ENCODE measurements around the gene AGAP1. TPM values are rescaled to one million over a fixed set of nuclear protein-coding genes. Genes with fewer than 3 reads are reported as not detected.

AGAP1 gene
- total RNA-seq, 2 experiments from 2014 or later: 2.4 to 4.5 TPM

DNA sequence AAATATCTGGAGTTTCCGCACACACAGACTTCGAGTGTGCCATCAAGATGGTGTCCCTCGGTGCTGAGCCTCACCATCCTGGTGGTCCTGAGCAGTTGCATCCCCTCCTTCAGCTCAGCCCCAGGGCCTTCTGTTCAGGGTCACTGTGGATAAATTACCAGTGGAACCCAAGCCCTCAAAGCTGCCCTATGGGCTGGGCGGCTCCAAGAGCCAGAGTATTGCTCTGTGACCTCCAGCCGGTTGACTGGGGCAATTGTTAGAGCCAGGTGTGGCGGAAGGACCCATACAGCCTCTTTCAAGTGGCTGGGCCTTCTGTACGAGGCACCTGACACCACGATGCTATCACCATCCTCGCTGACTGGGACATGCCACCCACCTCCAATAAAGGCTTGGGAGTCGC lies 458.9 kb downstream of the AGAP1 start:
- ATAC-seq (ENCODE audit: low read depth): no peak
- POLR2A ChIA-PET: no interaction called here
- DNase-seq: no peak
- H3K27ac Mint-ChIP-seq: no peak overlapping the region
- H3K36me3 Mint-ChIP-seq: no peaks in the 10 kb centered on the region
- H3K27me3 Mint-ChIP-seq: peaks cover 23% of the 10 kb centered on the region
- no peaks in the 10 kb centered on the region for H3K9me3 Mint-ChIP-seq
- H3K4me3 Mint-ChIP-seq: no peak overlapping the region
- peaks cover 9% of the 10 kb centered on the region for H3K4me1 Mint-ChIP-seq

GRCh38 chr2:235954281-235954680 lies 460.4 kb downstream of the AGAP1 start:
- H3K4me1 Mint-ChIP-seq: peaks cover 9% of the 10 kb centered on the region
- no peak for ATAC-seq (ENCODE audit: low read depth)
- H3K9me3 Mint-ChIP-seq: no peaks in the 10 kb centered on the region
- no peak overlapping the region for H3K27ac Mint-ChIP-seq
- POLR2A ChIA-PET: no interaction called here
- H3K36me3 Mint-ChIP-seq: no peaks in the 10 kb centered on the region
- H3K27me3 Mint-ChIP-seq: peaks cover 19% of the 10 kb centered on the region
- no peak for DNase-seq
- no peak overlapping the region for H3K4me3 Mint-ChIP-seq

GRCh38 chr2:235954888-235955480 lies 461.1 kb downstream of the AGAP1 start:
- DNase-seq (no peak), ATAC-seq (ENCODE audit: low read depth) (no peak)
- POLR2A ChIA-PET: interaction anchor here (0.6 kb wide), 1 partner anchor 9 kb away, joined by 5 read pairs; no protein-coding TSS in a partner anchor
- no peaks in the 10 kb centered on the region for H3K9me3 Mint-ChIP-seq
- peaks cover 9% of the 10 kb centered on the region for H3K4me1 Mint-ChIP-seq
- H3K27ac Mint-ChIP-seq: no peak overlapping the region
- H3K36me3 Mint-ChIP-seq: no peaks in the 10 kb centered on the region
- H3K4me3 Mint-ChIP-seq: no peak overlapping the region
- H3K27me3 Mint-ChIP-seq: peaks cover 13% of the 10 kb centered on the region

DNA sequence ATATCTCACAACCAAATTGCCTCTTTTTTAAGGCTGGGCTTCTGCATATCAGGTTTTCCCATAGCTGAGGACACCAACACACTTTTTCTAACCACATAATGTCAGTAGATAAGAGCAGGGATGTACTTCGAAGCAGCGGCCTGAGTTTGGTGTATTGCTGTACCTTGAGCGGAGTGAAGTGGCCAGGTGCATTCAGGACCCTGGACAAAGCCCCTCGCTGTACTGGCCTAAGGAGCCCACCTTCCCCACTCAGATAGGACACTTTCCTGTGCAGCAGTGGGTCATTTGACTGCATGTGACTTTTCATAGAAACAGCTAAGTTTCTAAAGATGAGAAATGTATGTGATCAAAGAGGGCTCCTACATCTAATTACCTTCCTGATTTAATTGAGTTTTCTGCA lies 461.8 kb downstream of the AGAP1 start:
- POLR2A ChIA-PET: no interaction called here
- H3K27me3 Mint-ChIP-seq: peaks cover 10% of the 10 kb centered on the region

GRCh38 chr2:235956281-235956970 lies 462.6 kb downstream of the AGAP1 start:
- Mint-ChIP-seq H3K27ac (no peak overlapping the region), H3K27me3 (peaks cover 10% of the 10 kb centered on the region), H3K9me3 (no peaks in the 10 kb centered on the region), H3K4me3 (no peak overlapping the region), H3K36me3 (no peaks in the 10 kb centered on the region), H3K4me1 (peaks cover 7% of the 10 kb centered on the region)
- DNase-seq: no peak
- POLR2A ChIA-PET: no interaction called here
- ATAC-seq (ENCODE audit: low read depth): no peak

More for the DNA sequence above, 461.8 kb downstream of the AGAP1 start:
- H3K36me3 Mint-ChIP-seq: no peaks in the 10 kb centered on the region
- H3K9me3 Mint-ChIP-seq: no peaks in the 10 kb centered on the region
- no peak overlapping the region for H3K4me3 Mint-ChIP-seq
- no peak overlapping the region for H3K27ac Mint-ChIP-seq
- H3K4me1 Mint-ChIP-seq: peaks cover 9% of the 10 kb centered on the region
- no peak for DNase-seq
- ATAC-seq (ENCODE audit: low read depth): no peak

DNA sequence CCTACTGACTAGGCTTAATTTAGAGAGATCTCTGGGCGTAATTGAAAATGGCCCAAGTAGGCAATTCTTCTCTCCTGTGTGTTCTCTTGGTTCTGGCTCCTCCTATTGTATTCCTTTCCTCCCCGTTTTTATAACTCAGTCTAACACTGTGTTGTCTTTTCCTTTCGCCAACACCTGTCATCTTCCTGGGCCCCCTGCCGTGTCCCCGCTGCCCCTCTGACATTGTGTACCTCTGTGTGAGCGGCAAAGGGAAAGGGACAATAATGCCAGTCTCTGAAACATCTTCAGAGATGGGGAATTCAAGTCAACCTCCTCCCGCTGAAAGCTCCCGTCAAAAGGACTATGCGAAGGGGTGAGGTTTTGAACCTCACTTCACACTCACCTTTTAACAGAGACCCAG lies 463.4 kb downstream of the AGAP1 start:
- ATAC-seq (ENCODE audit: low read depth): no peak
- Mint-ChIP-seq H3K27me3 (peaks cover 10% of the 10 kb centered on the region), H3K9me3 (no peaks in the 10 kb centered on the region), H3K4me1 (no peaks in the 10 kb centered on the region), H3K4me3 (no peak overlapping the region), H3K27ac (no peak overlapping the region), H3K36me3 (no peaks in the 10 kb centered on the region)
- POLR2A ChIA-PET: no interaction called here
- no peak for DNase-seq

DNA sequence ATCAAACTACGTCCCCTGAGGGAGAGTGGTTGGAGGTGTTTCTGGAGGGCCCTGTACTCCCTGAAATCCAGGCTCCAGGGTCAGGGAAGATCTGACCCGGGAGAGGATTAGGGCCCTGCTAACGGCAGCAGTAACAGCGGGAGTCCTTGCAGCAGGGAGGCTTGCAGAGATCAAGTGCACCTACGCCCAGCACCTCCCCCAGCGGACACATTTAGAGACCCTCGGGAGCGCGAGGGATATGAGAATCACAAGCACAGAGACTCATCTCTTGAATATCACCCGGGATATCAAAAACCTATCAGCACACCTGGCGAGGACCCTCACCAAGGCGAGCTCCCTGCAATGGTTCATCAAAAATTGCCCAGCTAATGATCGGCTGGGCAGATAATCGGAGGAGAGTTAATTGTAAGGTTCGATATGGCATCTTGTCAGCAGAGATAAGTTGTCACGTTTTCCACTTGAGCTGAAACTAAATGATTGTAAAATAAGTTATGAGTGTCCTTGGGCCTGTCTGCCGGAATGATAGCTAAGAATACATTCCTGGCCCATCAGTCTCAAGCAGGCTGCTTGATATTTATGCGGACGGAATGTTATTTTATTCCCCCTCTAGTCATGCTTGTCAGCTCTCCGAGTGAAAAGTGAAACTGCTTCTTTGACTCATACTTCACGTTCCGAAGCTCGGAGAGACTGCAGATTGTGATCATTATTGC lies 464.5 kb downstream of the AGAP1 start:
- Mint-ChIP-seq H3K27ac (no peak overlapping the region), H3K4me3 (no peak overlapping the region), H3K36me3 (no peaks in the 10 kb centered on the region), H3K27me3 (peaks cover 7% of the 10 kb centered on the region), H3K9me3 (no peaks in the 10 kb centered on the region), H3K4me1 (no peaks in the 10 kb centered on the region)
- DNase-seq (no peak), ATAC-seq (ENCODE audit: low read depth) (no peak)
- POLR2A ChIA-PET: interaction anchor here (0.5 kb wide), 1 partner anchor 280 kb away, joined by 3 read pairs; no protein-coding TSS in a partner anchor

DNA sequence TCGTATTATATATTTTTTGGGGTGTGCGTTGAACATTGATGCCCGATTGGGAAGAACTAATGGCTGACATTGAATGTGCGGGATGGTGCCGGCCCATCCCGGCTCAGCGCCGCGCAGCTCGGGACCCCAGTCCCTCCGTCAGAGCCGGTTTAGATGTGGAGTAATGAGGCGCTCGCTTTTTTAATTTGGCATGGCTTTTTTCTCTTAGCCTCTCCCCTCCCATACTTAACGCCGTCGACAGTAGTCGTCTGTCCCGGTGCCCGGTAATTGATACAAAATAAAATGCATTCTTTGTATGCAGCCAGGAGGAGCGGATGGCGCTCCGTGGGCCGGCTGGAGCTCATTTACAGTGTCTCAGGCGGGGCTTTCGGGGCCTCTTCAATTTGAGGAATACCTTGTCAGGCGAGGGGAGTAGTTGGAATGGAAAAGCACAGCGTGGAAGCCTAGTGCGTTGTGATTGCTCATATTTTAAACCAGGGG lies 465.1 kb downstream of the AGAP1 start:
- POLR2A ChIA-PET: interaction anchor here (0.5 kb wide), 1 partner anchor 279 kb away, joined by 3 read pairs; no protein-coding TSS in a partner anchor
- Mint-ChIP-seq H3K4me3 (no peak overlapping the region), H3K36me3 (no peaks in the 10 kb centered on the region), H3K9me3 (no peaks in the 10 kb centered on the region), H3K27ac (no peak overlapping the region), H3K27me3 (peaks cover 2% of the 10 kb centered on the region), H3K4me1 (no peaks in the 10 kb centered on the region)
- DNase-seq (no peak), ATAC-seq (ENCODE audit: low read depth) (no peak)

DNA sequence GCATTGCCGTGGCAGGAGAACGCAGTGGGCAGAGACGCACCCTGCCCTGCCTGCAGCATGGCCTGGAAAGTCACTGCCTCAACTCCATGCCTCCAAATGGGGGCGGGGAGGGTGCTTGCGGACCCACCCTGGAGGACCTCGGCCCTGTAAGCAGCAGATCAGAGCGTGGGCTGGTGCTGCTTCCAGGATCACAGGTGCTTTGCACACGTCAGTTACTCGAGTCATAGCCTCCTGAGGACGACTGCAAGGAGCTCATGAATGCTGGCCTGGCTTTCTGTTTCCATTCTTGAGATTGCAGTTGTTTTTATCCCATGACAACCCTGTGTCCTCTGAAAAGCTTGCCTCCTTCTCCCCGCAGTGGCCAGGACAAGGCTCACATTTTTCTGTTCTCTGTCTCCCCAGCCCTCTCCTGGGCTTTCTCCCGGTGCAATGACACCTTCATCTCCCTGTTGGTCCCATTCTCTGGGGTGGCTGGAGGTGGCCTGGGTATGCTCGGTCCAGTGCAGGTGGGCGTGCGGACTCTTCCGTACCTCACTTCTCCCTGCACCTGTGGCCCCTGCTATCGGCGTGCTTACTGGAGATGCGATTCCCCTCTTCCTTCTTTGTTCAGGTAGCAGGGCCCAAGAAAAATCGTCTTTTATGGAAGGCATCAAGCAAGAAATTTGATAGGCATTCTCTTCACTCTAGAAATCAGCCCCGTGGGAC lies 466.3 kb downstream of the AGAP1 start:
- no peak for DNase-seq
- no peak overlapping the region for H3K27ac Mint-ChIP-seq
- no peaks in the 10 kb centered on the region for H3K4me1 Mint-ChIP-seq
- POLR2A ChIA-PET: no interaction called here
- H3K9me3 Mint-ChIP-seq: no peaks in the 10 kb centered on the region
- H3K27me3 Mint-ChIP-seq: peaks cover 3% of the 10 kb centered on the region
- no peak overlapping the region for H3K4me3 Mint-ChIP-seq
- no peaks in the 10 kb centered on the region for H3K36me3 Mint-ChIP-seq
- ATAC-seq (ENCODE audit: low read depth): no peak

DNA sequence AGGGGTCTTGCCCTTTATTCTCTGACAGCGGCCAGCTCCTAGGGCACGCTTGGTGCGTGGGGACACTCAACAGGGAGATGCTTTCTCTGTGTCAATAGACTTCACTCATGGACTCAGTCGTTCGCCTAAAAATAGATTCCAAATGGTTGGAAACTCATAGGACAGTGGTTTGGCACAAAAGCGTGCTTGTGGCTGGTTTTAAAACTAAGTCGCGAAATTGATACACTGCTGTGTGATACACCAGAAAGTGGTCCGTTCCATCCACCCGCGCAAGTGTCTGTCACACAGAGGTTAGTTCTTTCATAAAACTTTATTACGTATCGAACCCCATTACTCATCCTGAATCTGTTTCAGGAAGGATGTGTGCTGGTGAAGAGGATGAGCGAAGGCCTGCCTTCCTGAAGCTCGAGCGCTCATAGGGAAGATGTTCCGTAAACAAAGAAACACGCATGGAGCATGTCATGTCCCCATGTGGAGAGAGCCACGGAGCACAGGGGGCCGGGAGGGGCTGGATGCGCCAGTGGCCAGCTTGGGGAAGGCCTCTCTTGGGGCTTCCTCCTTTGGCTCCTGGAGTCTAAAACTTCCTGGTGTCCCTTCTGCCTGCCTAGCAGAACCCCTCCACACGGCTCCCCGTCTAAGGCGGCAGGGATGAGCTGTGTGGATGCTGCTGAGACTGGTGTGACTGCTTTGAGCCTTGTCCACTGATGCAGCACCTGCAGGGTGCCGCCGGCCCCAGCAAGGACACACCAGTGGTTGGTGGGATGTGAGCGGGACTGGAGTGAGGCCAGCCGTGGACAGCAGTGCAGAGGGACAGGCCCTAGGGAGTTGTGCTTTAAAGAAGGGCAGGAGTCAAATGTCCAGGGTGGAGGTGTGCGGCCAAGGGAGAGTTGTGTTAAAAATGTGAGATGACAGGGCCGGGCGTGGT lies 467.1 kb downstream of the AGAP1 start:
- Mint-ChIP-seq H3K4me1 (no peaks in the 10 kb centered on the region), H3K9me3 (no peaks in the 10 kb centered on the region), H3K36me3 (no peaks in the 10 kb centered on the region), H3K27ac (no peak overlapping the region), H3K4me3 (no peak overlapping the region), H3K27me3 (peaks cover 6% of the 10 kb centered on the region)
- no peak for DNase-seq
- no peak for ATAC-seq (ENCODE audit: low read depth)
- POLR2A ChIA-PET: no interaction called here

DNA sequence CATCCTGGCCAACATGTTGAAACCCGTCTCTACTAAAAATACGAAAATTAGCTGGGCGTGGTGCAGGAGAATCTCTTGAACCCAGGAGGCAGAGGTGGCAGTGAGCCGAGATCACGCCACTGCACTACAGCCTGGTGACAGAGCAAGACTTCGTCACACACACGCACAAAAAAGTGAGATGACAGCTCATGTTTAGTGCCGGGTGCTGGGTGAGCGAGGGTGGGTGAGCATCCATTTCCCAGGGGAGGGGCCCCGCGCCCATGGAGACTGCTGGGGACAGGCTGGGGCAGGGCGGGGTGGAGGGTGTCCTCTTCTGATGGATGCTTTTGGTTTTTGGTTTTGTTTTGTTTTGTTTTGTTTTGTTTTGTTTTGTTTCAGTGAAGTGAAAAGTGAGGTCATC lies 467.9 kb downstream of the AGAP1 start:
- no peak for DNase-seq
- no peak for ATAC-seq (ENCODE audit: low read depth)
- no peak overlapping the region for H3K27ac Mint-ChIP-seq
- POLR2A ChIA-PET: no interaction called here
- no peaks in the 10 kb centered on the region for H3K4me1 Mint-ChIP-seq
- H3K27me3 Mint-ChIP-seq: peaks cover 6% of the 10 kb centered on the region
- no peak overlapping the region for H3K4me3 Mint-ChIP-seq
- H3K36me3 Mint-ChIP-seq: no peaks in the 10 kb centered on the region
- no peaks in the 10 kb centered on the region for H3K9me3 Mint-ChIP-seq

GRCh38 chr2:235963853-235964577 lies 470.2 kb downstream of the AGAP1 start:
- no peaks in the 10 kb centered on the region for H3K9me3 Mint-ChIP-seq
- H3K27ac Mint-ChIP-seq: no peak overlapping the region
- H3K4me3 Mint-ChIP-seq: no peak overlapping the region
- ATAC-seq (ENCODE audit: low read depth): no peak
- no peaks in the 10 kb centered on the region for H3K4me1 Mint-ChIP-seq
- no peak for DNase-seq
- no peaks in the 10 kb centered on the region for H3K36me3 Mint-ChIP-seq
- H3K27me3 Mint-ChIP-seq: peaks cover 6% of the 10 kb centered on the region
- POLR2A ChIA-PET: no interaction called here
